Right lobe of liver (tissue), 6 donors: ENCODE results near the gene PPP1R1A. TPM values are rescaled to one million over a fixed set of nuclear protein-coding genes. Genes with fewer than 3 reads are reported as not detected.

ENCODE experiments used
- ATAC-seq, 4 donors: fragments of 200-7000 bp; cut with Tn5 transposase; one replicate each; pipeline ENCODE4 v1.9.1; 2020; ENCODE audit warnings: mild to moderate bottlenecking in 4 of 4, moderate library complexity in 4 of 4
- DNase-seq, 3 donors: peaks; one replicate each; pipeline ENCODE4 v3.0.0-alpha.2; 2020
- H3K27ac ChIP-seq, 3 donors: fragments of 200-600 bp; one replicate each; pipeline ENCODE4 v1.8.0; 2022
- H3K27me3 ChIP-seq, 2 donors: fragments of 200-600 bp; one replicate each; pipeline ENCODE4 v1.8.0; 2022
- H3K36me3 ChIP-seq, 4 donors: fragments of 200-600 bp; sonication (generic) in 1 of 4; one replicate each; pipeline versions ENCODE4 v1.5.1 to v1.8.0; 2017 to 2022; ENCODE audit warnings: control low read depth in 1 of 4
- H3K4me1 ChIP-seq, 4 donors: fragments of 200-600 bp; sonication (generic) in 1 of 4; one replicate each; pipeline versions ENCODE4 v1.5.1 to v1.8.0; 2017 to 2022; ENCODE audit warnings: control low read depth in 1 of 4
- H3K4me3 ChIP-seq, 3 donors: fragments of 200-600 bp; one replicate each; pipeline ENCODE4 v1.8.0; 2022
- H3K9me3 ChIP-seq, 4 donors: fragments of 200-600 bp; sonication (generic) in 1 of 4; one replicate each; pipeline versions ENCODE4 v1.5.1 to v1.8.0; 2017 to 2022; ENCODE audit warnings: control low read depth in 1 of 4
- CTCF ChIP-seq, 4 donors: fragments of 200-600 bp in 3 of 4; fragments of 450-650 bp in 1 of 4; IDR thresholded peaks; one replicate each; pipeline versions ENCODE4 v1.5.1 to v1.8.0; 2016 to 2022; ENCODE audit warnings: antibody characterized with exemption in 4 of 4, mild to moderate bottlenecking in 2 of 4
- POLR2A ChIP-seq: fragments of 450-650 bp; IDR thresholded peaks from one replicate; pipeline ENCODE4 v1.6.1; 2017; ENCODE audit warnings: antibody characterized with exemption, mild to moderate bottlenecking
- WGBS: methylation state at CpG from one replicate; pipeline ENCODE4 v1.1.6; 2018; ENCODE audit warnings: low coverage, low lambda C conversion rate; ENCODE audit not compliant: insufficient coverage; ENCODE audit errors: missing lambda C conversion rate; 5-methylcytosine and 5-hydroxymethylcytosine counted together
- intact Hi-C, 2 donors: fragments of 100-400 bp; cut with DNase I; formaldehyde crosslinking; loops; one replicate each; pipeline versions ENCODE4 v1.11.2 to v1.14.1; 2022
- long read RNA-seq: library from polyadenylated mRNA; unstranded; transcript quantifications from one replicate; pipeline ENCODE4 v2.0.0, GENCODE V29; 2019
- total RNA-seq, 6 experiments: library from RNA; depleted of rRNA in 2 of 6; stranded (reverse); fragments of >200 nt in 2 of 6; fragmentation: NEBNext Ultra II Directional in 3 of 6; extraction: Animal tissue kit (Norgen Biotek cat#: 25700) in 3 of 6; gene quantifications; one replicate each; pipeline versions ENCODE4 v1.1.0 to v1.2.4, GENCODE V29; 2016 to 2023
- donor health status: DM: no; HTN: yes; CAD: no.
- donor health status: DM: no; HTN: no; CAD: no.
- donor health status: DM: no; HTN: no; CAD: no.
- donor health status: DM: no; HTN: yes; CAD: no.
- donor health status: DM: no; HTN: yes; CAD: no.

The PPP1R1A gene
- total RNA-seq: 100 to 1,000 TPM in 2 of 6 experiments, 10 to 100 TPM in 4; 15.6 to 153 (median 54.5) TPM
- long read RNA-seq, partial matches to known transcripts: 4 of 7 reads
- long read RNA-seq, other reads (novel, unspliced or antisense): 2 of 7 reads

- WGBS: 0% methylated on average over 3 of the region's 77 CpGs
These were observed at the start of gene PPP1R1A for GRCh38 chr12:54588110-54588889. PPP1R1A (minus strand) TSS chr12:54588659; CDS start chr12:54588488, 171 bp downstream.

GRCh38 chr12:54634795-54635194 lies 46.3 kb upstream of the PPP1R1A start, which contains the start of gene LACRT:
LACRT (minus strand) TSS chr12:54634895; CDS start chr12:54634841, 54 bp downstream.
- intact Hi-C loops: no loop called here
- Histone ChIP-seq H3K27me3 (no peaks in the 10 kb centered on the region), H3K27ac (no peak within 1 kb of the TSS), H3K9me3 (no peaks in the 10 kb centered on the region), H3K4me1 (no peaks in the 10 kb centered on the region), H3K36me3 (no peaks in the 10 kb centered on the region), H3K4me3 (no peak within 1 kb of the TSS)
- 60% methylated on average over 1 of the region's 2 CpGs for WGBS
- no peak for DNase-seq
- TF ChIP-seq CTCF (IDR thresholded peaks at IDR 0.05) (no peak), POLR2A (no peak)
- ATAC-seq: no peak

More at GRCh38 chr12:54588110-54588889, at the start of gene PPP1R1A:
- TF ChIP-seq CTCF (IDR thresholded peaks at IDR 0.05) (no peak), POLR2A (no peak)
- Histone ChIP-seq H3K4me3 (peak within 1 kb of the TSS; percentile 58 to 68 (median 67)), H3K4me1 (peaks cover 0 to 20% (median 7%) of the 10 kb centered on the region in 4 donors), H3K27me3 (no peaks in the 10 kb centered on the region), H3K9me3 (no peaks in the 10 kb centered on the region), H3K36me3 (peaks cover 0 to 5% (median 0%) of the 10 kb centered on the region in 4 donors), H3K27ac (peak within 1 kb of the TSS; percentile 29 to 82 (median 68))
- ATAC-seq (peak; percentile 31 to 54 (median 47)), DNase-seq (peak; percentile 42 to 63 (median 57))
- intact Hi-C loops: no loop called here

GRCh38 chr12:54631988-54632728 lies 43.7 kb upstream of the PPP1R1A start:
- ATAC-seq (peak in 1 of 4 donors; percentile 24), DNase-seq (no peak)
- intact Hi-C loops: no loop called here
- no peaks in the 10 kb centered on the region for H3K9me3 ChIP-seq
- H3K4me3 ChIP-seq: no peak overlapping the region
- H3K36me3 ChIP-seq: no peaks in the 10 kb centered on the region
- WGBS: 63% methylated on average over 8 of the region's 8 CpGs
- H3K27ac ChIP-seq: no peak overlapping the region
- TF ChIP-seq CTCF (IDR thresholded peaks at IDR 0.05): peak in 1 of 4 donors; percentile 22
- no peak for TF ChIP-seq POLR2A
- no peaks in the 10 kb centered on the region for H3K4me1 ChIP-seq
- H3K27me3 ChIP-seq: no peaks in the 10 kb centered on the region

- ATAC-seq: no peak
- WGBS: 40% methylated on average over 3 of the region's 5 CpGs
These were observed 43.1 kb upstream of the PPP1R1A start for GRCh38 chr12:54631551-54631950.

More at GRCh38 chr12:54631551-54631950, 43.1 kb upstream of the PPP1R1A start:
- TF ChIP-seq CTCF (IDR thresholded peaks at IDR 0.05) (no peak), POLR2A (no peak)
- no peak overlapping the region for H3K4me3 ChIP-seq
- H3K4me1 ChIP-seq: no peaks in the 10 kb centered on the region
- no peak overlapping the region for H3K27ac ChIP-seq
- H3K36me3 ChIP-seq: no peaks in the 10 kb centered on the region
- no peaks in the 10 kb centered on the region for H3K27me3 ChIP-seq
- no peaks in the 10 kb centered on the region for H3K9me3 ChIP-seq
- DNase-seq: no peak
- intact Hi-C loops: no loop called here
